GM19395 (cell line): ENCODE data around the gene CASZ1.

Experiments used
- ATAC-seq: cut with Tn5 transposase; IDR thresholded peaks from one replicate; pipeline ENCODE4 v1.9.1; 2021; ENCODE audit warnings: mild to moderate bottlenecking, moderate library complexity; ENCODE audit not compliant: unreplicated experiment

CASZ1 gene

DNA sequence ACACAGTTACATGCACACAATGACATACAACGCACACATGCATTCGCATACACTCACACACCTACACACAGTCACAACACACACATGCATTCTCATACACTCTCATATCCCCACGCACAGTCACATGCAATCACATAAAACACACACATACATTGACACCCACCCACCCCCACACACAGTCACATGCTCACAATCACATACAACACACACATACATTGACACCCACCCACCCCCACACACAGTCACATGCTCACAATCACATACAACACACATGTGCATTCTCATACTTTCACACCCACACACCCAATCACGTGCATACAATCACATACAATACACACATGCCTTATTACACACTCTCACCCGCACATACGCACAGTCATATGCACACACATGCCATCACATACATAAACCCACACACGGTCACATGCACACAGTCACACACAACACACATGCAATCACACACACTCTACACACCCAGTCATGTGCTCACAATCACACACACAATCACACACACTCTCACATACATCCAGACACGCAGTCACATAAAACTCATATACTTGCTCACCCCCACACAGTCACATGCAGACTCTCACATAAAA lies 134.3 kb downstream of the CASZ1 start:
- no peak for ATAC-seq

DNA sequence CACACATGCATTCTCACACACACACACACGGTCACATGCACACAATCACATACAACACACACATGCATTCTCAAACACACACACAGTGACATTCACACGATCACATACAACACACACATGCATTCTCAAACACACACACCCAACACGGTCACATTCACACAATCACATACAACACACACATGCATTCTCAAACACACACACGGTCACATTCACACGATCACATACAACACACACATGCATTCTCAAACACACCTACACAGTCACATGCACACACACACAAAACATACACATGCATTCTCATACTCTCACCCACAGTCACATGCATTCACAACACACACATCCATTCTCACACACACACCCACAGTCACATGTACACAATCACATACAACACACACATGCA lies 135.0 kb downstream of the CASZ1 start:
- no peak for ATAC-seq

DNA sequence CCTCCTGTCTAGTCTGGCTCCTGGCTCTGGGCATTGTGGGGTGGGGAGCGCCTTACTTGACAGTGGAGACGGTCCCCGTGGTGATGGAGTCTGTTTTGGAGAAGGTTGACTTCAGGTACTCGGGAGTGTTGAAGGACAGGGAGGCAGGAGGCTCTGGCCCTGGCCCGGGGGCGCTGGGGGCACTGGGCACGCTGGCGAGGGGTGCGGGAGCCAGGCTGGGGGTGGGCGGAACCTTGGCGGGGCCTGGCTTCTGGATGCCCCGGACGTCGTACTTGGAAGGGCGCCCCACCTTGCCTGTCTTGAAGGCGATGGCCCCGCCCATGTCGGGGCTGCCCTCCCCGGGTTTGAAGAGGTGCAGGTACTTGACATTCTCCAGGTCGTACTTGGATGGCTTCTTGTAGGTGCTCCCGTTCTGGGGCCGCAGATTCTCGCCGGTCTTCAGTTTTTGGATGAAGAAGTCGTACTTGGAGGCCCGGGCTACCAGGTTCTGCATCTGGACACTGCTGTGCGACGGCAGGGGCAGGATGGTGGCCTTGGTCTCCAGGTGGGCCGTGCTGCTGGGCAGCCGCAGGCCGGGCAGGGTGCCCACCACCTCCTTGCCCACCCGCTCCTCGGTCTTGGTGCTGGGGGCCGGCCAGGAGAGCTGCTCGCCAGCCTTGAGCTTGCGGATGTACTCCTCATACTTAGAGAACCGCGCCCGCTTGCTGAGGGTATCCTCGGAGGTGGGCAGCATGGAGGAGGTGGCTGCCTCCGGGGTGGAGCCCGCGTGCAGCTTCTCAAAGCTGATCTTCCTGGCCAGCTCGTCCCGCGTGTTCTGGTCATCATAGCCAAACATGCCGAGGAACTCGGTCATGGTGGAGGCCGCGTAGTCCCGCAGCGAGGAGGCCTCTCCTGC lies 136.6 kb downstream of the CASZ1 start:
- ATAC-seq, result no peak

DNA sequence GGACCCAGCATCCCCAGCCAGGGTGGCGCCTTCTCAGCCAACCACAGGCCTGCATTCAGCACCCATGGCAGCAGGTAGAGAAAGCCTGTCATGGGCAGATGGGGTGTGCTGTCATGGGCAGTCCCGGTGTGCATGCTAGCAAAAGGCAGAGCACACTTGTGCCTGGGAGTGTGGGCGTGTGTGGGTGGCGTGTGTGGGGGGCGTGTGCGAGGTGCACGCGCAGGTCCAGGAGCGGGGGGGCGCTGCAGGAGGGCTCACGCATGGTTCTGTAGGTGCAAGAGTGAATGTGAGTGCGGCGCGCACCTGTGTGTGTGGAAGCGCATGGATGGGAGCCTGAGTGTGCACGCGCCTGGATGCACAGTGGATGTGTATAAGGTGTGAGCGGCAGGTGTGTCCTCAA lies 137.2 kb downstream of the CASZ1 start:
- no peak for ATAC-seq

DNA sequence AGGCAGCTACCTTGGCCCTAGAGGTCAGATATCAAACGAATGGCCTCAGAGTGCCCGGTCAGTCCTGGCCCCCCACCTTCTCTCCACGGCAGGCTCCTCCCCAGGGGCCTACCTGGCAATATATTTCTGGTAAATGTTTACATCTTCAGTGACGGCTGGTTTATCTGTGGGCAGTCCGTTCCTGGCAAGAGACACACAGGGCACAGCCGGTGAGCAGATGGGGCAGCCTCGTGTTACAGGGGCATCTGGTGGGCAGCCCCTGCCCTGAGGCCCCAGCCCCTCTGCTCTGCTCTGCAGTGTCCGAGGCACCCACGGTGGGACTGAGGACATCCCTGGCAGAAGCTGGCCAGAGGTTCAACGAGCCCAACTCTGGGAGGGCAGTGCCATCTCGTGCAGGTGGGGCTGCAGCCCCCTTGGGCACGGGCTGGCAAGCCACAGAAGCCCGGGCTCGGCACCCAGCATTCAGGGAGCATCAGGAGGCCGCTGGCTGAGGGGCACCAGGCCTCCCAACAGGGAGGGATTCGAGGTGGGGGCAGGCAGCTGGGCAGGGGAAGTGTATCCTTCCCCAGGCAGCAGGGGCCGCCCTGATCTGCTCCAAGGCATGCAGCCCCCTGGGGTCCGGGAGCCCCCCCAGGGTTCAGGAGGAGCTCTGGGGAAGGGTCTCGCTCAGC lies 137.9 kb downstream of the CASZ1 start:
- ATAC-seq, result no peak

DNA sequence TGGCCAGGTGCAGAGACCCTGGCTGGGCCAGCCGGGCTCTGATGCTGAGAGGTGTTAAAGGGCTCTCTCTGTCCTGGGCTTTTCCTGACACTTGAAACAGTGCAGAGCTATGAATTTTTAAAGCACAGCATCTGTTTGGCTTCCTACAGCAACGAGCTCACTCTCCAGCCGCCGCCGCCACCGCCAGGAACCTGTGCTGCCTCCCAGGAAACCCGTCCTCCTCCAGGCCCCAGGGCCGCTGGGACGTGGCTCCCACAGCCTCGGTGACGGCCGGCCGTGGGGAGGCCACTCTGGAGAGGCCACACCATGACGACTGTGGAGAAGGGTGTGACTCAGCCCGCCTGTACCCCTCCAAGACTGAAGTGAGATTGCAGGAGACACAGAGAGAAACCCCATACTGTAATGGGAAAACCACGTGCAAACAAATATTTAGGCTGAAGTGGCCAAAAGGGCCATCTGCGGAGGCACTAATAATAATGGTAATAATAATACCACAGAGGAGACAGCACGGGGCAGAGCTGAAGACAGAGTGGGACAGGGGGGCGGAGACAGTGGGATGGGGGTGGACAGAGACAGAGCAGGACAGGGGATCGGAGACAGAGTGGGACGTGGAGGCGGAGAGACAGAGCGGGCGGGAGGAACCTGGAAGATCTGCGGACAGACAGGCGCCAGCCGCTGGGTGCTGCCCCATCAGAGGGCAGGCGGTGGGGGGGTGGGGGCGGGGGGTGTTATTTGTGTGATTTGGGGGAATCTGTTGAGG lies 139.2 kb downstream of the CASZ1 start:
- ATAC-seq, result no peak

DNA sequence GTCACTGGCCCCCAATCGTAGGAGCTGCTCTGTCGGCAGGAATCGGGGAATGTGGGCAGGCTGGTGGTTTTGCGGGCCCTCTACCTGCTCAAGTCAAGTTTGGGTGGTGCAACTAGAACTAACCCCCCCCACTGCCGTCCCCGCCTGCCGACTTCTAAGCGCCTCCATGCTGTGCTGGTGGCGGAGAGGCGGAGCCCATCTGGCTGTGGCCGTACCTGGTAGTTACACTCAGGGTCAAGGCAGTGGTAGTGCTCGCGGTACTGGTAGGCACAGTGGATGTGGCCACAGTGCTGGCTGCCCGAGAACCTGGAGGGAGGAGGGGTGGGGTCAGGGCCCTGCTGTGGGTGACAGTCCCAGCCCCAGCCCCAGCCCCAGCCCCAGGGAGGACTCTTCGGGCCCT lies 140.0 kb downstream of the CASZ1 start:
- ATAC-seq, result no peak

DNA sequence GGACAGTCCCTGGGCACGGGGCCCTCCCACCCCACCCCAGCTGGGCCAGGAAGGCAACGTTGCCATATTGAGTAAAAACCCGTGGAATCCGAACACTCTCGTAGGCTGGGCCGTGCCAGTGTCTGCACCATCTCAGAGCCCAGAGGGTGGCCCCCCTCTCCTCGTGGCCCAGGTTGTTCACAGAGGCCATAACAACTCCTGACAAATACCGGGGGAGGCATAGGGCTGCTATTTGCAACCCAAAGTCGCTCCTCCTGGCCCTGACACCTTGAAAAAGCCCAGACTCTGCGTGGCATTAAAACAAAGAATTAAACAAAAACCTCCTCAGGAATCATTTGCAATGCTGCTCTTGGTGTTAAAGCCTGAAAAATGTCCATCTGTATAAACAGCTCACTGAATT lies 141.4 kb downstream of the CASZ1 start:
- ATAC-seq, result no peak

DNA sequence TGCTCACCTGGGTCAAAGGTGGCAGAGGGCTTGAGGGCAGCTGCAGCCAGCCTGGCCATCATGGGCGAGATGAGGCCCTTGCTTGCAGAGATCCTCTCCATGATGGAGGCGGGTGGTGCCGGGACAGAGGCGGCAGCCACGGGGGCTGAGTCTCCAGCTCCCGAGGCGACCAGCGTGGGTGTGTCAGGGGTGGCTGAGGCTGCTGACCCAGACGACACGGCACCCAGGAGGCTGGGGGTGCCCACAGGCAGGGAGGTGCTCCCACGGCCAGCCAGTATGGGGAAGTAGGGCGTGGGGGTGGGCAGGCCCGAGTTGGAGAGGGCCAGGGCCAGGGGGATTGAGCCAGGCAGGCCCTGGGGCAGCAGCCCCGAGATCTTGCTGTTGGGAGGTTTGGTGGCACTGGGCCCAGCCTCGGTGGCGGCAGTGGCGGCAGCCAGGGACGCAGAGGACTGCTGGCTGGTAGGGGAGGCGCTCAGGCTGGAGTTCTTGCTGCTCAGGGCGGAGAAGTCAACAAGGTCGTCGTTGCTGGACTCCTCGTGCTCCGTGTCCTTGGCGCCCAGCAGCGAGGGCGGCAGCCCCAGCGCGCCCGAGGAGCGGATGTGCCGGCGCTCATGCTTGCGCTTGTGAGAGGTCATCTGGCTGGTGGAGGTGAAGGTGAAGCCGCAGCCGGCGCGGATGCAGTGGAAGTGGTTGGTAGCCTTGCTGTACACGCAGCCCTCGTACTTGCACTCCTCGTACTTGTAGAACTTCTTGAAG lies 142.9 kb downstream of the CASZ1 start:
- no peak for ATAC-seq

DNA sequence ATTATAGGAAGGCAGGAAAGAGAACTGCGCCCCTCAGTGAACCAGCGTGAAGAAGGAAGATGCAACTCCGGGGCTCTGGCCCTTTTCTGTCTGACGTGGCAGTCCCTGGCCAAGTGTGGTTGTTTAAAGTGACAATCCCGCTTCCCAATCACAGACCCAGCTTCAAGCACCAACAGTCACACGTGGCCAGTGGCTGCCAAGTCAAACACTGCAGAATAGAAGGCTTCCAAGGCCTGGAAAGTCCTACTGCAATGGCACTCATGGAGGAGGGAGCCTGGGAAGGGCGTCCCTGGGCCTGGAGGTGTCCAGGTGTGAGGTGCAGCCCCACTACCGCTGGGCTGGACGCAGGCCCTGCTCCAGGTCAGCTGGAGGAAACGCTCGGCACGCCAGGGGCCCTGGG lies 143.8 kb downstream of the CASZ1 start:
- ATAC-seq, result no peak

DNA sequence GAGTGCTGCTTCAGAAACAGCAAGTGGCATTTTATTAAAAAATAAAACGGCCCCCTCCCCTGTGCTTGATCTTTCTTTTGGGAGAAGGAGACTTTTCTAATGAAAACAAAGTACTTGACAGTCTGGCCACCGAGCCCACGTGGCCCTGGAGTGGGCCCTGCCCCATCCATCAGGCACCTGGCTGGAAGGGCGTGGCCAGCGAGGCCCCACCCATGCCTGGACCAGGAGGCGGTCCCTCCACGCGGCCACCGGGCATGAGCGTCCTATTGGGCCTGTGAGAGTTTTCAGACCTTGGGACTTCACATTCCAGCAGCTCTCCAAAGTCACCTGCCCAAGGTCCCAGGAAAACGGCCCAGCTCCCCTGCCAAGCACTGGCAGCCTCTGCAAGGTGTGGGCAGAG lies 144.7 kb downstream of the CASZ1 start:
- no peak for ATAC-seq

DNA sequence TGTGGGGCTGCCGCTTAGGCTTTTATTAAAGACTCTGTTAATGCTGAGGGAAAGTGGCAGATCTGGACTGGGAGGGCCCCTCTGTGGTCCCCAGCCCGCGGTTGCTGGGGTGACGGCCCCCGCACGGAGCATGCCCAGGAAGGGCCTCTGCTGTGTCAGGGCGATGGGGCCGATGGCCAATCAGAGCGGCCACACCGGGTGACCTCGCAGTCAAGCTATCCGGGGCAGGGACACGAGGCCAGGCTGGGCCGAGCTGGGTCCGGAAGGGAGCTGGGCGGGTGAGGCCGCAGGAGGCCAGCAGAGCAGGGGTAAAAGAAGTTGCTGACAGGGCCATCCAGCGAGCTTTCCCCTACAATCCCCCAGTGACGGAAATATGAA lies 145.1 kb downstream of the CASZ1 start:
- ATAC-seq, result no peak

DNA sequence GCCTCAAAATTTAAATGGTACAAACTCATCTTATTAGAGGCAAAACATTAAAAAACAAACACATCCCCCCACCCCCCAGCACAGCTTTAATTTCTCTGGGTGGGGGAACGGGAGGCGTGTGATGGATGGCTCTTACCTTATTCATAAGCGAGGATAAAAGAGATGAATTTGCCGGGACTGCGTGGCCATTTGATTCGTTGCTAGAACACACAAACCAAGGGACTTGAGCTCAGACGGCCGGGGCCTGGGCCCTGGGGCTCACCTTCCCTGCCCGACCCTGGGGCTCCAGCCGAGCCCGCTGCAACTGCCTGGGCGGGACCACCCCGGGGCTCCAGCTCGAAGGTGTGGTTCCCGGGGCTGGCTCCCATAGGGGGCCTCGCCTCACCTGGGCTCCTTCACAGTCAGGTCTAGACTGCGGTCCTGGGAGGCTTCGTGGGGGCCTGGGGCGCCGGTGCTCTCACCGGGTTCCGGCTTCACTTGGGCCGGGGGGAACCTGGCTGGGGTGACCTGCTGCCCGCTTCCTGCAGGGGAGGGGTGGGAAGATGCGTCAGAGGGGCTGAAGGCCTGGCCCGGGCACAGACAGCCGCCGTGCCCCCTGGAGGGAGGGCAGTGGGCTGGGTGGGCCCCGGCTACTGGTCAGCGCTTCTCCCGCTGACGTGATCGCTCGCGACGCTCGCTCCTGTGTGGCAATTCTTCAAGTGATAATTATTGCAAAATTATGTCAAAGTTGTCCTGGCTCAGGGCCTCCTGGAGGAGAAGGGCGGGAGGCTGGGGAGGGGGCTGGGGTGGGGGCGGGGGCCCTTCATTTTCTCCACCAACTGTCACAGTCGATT lies 145.7 kb downstream of the CASZ1 start:
- ATAC-seq, result no peak

DNA sequence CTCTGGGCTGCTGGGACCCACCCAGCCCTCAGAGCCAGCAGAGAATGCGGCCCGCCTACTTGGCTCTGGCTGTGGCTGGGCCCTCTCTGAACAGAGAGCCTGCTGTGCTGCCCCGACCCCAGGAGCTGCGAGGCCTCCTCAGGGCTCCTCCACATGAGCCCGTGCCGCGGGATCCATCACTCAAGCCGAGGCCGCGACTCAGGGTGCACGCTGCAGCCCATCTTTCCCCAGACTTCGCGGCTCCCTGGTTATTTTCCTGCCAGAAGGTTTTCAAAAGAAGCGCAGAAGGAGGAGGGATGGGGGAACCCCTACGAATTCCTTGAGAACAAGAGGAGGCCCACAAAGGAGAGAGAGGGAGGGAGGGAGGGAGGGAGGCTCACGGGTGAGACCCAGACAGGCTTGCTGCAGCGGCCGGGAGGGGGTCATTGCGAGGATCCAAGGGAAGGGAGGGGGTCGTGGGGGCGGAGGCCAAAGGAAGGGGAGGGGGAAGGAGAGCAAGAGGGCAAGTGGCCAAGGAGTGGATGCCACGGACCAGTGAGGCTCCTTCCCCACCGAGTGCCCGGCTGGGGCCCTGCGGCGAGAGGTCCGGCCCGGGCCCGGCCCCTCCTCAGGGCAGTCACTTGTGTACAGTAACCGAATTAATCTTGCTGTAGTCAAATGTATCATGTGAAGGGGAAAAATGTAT lies 146.8 kb downstream of the CASZ1 start:
- ATAC-seq, result no peak

DNA sequence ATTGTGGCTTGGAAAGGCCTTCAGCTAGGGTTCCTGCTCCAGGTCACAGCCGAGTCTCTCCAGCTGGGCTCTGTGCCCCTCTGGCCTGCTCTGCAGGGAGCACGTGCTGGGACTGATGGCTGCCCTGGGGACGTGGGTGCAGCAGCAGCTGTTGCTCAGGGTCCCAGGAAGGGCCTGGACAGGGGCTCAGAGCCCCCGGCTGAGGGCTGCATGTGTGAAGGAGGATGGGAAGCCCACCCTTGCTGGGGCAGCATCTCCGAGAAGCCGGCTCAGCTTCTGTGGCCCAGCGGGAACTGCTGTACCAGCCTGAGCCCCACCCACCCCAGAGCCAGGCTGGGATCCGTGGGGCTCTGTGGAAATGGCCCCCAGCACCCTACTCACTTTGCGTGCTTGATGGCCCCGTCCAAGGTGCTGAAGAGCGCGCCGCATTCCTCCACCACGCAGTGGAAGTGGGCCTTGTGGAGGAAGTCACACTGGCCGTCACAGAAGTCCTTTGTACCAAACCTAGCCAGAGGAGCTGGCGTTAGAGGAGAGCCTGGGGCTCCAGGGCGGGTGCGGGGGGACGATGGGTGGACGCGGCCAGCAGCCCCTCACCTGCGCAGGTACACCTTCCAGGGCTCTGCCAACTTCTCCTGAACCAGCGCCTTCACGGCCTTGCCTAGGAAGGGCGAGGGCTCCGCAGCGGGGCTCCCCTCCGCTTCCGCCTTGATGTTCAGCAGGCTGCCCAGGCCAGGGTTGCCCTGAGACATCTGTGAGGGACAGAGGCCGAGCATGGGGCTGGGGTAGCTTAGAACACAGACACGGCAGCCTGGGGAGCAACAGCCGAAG lies 147.5 kb downstream of the CASZ1 start:
- ATAC-seq, result no peak

DNA sequence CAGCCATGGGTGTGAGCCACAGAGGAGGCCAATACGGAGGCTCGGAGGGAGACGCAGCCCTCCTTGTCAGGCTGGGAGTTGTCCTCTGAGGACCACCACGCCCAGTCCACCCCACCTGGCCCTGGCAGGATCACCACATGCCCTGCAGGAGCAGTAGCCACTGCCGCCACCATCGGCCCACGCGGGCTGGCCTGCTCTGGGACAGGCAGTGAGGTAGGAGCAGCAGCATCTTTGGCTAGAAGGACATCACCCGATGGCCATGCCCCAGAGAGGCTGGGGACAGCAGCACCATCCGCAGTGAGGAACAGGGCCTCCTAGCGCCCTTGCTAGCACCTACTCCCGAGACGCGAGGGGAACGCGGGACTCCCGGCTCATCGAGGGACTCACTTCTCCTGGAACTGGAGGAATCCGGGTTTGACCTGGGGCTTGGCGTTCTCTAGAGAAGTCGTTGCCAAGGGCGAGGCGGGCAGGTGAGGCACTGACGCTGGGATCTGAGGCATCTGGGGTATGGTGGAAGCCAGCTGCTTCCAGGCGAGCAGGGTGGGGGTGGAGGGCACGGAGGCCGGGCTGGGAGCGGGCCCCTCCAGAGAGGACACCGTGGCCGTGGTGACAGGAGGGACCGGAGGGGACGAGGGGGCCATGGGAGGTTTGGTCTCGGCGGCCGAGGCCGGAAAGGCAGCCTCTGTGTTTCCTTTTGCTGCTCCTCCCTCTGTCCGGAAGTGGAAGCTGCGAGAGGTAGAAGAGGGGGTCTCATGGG lies 148.9 kb downstream of the CASZ1 start:
- ATAC-seq, result no peak

DNA sequence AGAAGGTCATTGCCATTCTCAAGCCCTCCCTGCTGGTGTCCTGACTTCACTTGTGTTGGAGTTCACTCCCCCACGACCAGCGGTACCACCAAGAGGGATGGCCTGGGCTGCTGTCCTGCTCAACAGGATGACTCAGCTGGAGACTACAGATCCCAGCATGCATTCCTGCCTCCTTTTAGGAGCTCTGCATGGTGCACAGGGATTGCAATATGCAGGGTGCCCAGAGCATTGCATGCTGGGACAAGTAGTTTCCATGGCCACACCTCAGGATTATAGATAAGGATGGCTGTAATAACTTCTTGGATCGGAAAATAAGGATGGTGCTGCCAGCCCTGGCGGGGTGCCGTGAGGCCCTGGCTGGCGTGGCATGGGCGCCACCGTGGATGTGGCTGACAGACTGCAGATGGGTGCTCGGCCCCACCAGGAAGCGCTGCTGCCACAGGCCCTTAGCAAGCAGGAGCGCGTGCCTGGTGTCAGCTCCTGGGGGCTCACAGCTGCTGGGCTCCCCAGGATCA lies 150.0 kb downstream of the CASZ1 start:
- ATAC-seq, result no peak
